Measurements from ENCODE around the gene LITAF.

GRCh38 chr16:11557801-11558200 is 28.9 kb downstream of the LITAF start:
- TF ChIP-seq POLR2A (IDR thresholded peaks at IDR 0.05; ENCODE audit: low read length) (no peak), GATA1 (IDR thresholded peaks at IDR 0.05; ENCODE audit: low read depth, low read length) (no peak)
